K562 (cell line): ENCODE results near the gene ARID3A. TPM values are rescaled to one million over a fixed set of nuclear protein-coding genes. Genes with fewer than 3 reads are reported as not detected.

Experiments
- ATF7 ChIP-seq: fragments of 450-650 bp; IDR thresholded peaks from 2 replicates; pipeline ENCODE4 v1.7.1; 2014; ENCODE audit warnings: mild to moderate bottlenecking, moderate library complexity
- BRF1 ChIP-seq: IDR thresholded peaks from 3 replicates; pipeline ENCODE4 v1.6.1; 2011; ENCODE audit warnings: borderline replicate concordance, mild to moderate bottlenecking; ENCODE audit not compliant: insufficient read length; ENCODE audit errors: extremely low read depth
- FOSL1 ChIP-seq: fragments of 200-800 bp; sonication (Bioruptor generic); conservative IDR thresholded peaks from 2 replicates; pipeline ENCODE4 v1.6.1; 2016; ENCODE audit warnings: missing genetic modification characterization, missing compliant biosample characterization
- MAFF ChIP-seq: IDR thresholded peaks from 2 replicates; pipeline ENCODE4 v1.6.1; 2012; ENCODE audit warnings: low read length, improper control_type of control experiment
- MCM7 ChIP-seq, 2 experiments: fragments of 450-650 bp; IDR thresholded peaks; 2 replicates each; pipeline ENCODE4 v1.6.1; 2016 to 2018
- MECOM ChIP-seq: fragments of 250-450 bp; sonication (Bioruptor Pico); IDR thresholded peaks from 2 replicates; pipeline ENCODE4 v1.8.0; 2022; ENCODE audit warnings: inconsistent platforms
- OTX1 ChIP-seq: fragments of 450-650 bp; formaldehyde crosslinking; IDR thresholded peaks from 2 replicates; pipeline ENCODE4 v1.4.0; 2022; ENCODE audit warnings: mild to moderate bottlenecking
- PRMT5 ChIP-seq: sonication (generic); formaldehyde crosslinking; IDR thresholded peaks from 2 replicates; pipeline ENCODE4 v1.5.0; 2020; ENCODE audit warnings: missing genetic modification reagents
- PTBP1 ChIP-seq: fragments of 200-400 bp; formaldehyde crosslinking; IDR thresholded peaks from 2 replicates; pipeline ENCODE4 v1.6.1; 2017; ENCODE audit warnings: low read depth, low read length
- SP2 ChIP-seq: IDR thresholded peaks from 2 replicates; pipeline ENCODE4 v1.6.1; 2011; ENCODE audit warnings: mild to moderate bottlenecking, low read depth, low read length, moderate library complexity; ENCODE audit not compliant: poor library complexity, severe bottlenecking; ENCODE audit errors: extremely low read depth
- TBL1XR1 ChIP-seq, 2 experiments: IDR thresholded peaks; 2 replicates each; pipeline ENCODE4 v1.6.1; 2012; ENCODE audit warnings: improper control_type of control experiment in 2 of 2, low read length in 2 of 2, mild to moderate bottlenecking in 1 of 2
- WHSC1 ChIP-seq: IDR thresholded peaks from one replicate; pipeline ENCODE4 v1.6.1; 2012; ENCODE audit warnings: low read length, control low read depth, inconsistent platforms
- ZMIZ1 ChIP-seq, 2 experiments: fragments of 150-350 bp in 1 of 2; IDR thresholded peaks; 2 replicates each; pipeline ENCODE4 v1.6.1; 2012 to 2016; ENCODE audit warnings: low read depth in 2 of 2, low read length in 2 of 2, mild to moderate bottlenecking in 1 of 2, moderate library complexity in 1 of 2
- polyA plus RNA-seq, 8 experiments: library from polyadenylated mRNA; depleted of rRNA in 4 of 8; stranded (reverse) in 5 of 8; unstranded in 3 of 8; fragments of >200 nt; fragmentation: Nextera tagmentation in 2 of 8; fragmentation: Illumina TruSeq in 1 of 8; extraction: Ambion mirVana in 2 of 8; extraction: Trizol in 1 of 8; gene quantifications; 2 replicates each; pipeline versions ENCODE4 v1.2.1 to v1.2.3, GENCODE V29; 2011 to 2014; ENCODE audit warnings: inconsistent platforms in 1 of 8, missing spikeins in 1 of 8
- total RNA-seq, 7 experiments: library from RNA; depleted of rRNA in 6 of 7; stranded (reverse); fragments of >200 nt in 6 of 7; fragmentation: Illumina TruSeq in 2 of 7; extraction: Trizol in 2 of 7; gene quantifications; 2 replicates each; pipeline versions ENCODE4 v1.2.1 to v1.2.3, GENCODE V29; 2011 to 2021; ENCODE audit warnings: low replicate concordance in 1 of 7
- TF ChIP-seq, protein P1 (sequence below): fragments of 250-450 bp; sonication (Bioruptor Pico); IDR thresholded peaks from 2 replicates; pipeline ENCODE4 v1.4.0; 2020
- TF ChIP-seq, protein P2 (sequence below): sonication (generic); formaldehyde crosslinking; IDR thresholded peaks from 2 replicates; pipeline ENCODE4 v1.8.0; 2022; ENCODE audit warnings: missing genetic modification reagents, mild to moderate bottlenecking, moderate library complexity, borderline replicate concordance
- TF ChIP-seq, protein P3 (sequence below): fragments of 450-650 bp; conservative IDR thresholded peaks from 2 replicates; pipeline ENCODE4 v1.6.1; 2016; ENCODE audit warnings: missing genetic modification characterization, low read depth, mild to moderate bottlenecking, missing compliant biosample characterization, moderate library complexity
- TF ChIP-seq, protein P4 (sequence below), 2 experiments: fragments of 450-650 bp in 1 of 2; sonication (generic) in 1 of 2; formaldehyde crosslinking; conservative IDR thresholded peaks; 2 replicates each; pipeline versions ENCODE4 v1.4.0 to v1.8.1; 2020 to 2022; ENCODE audit warnings: mild to moderate bottlenecking in 1 of 2, missing genetic modification reagents in 1 of 2

The ARID3A gene
- total and polyA plus RNA-seq, 9 of the 15 experiments (the other 6 are each of a cell fraction or from before 2014, with no cell fraction given): 1.4 to 118 (median 31.2) TPM

DNA sequence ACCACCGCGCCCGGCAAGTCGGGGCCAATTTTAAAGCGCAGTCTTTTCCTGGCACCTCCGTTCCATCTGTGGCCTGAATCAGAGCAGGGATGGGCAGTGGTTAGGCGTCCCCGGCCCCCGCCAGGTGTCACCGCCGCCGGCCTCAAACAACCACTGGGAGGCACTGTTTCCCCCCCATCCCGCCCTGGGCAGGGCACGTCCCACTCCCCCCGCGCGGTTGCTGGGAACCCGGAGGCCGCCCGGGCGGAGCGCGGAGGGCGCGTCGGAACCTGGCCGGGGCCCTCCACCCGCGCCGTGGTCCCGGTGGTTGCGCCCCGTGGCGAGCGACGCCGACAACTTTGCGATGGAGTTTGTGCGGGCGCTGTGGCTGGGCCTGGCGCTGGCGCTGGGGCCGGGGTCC lies 74.3 kb downstream of the ARID3A start, which contains the start of gene GRIN3B (continued):
- TF ChIP-seq, protein P1, sequence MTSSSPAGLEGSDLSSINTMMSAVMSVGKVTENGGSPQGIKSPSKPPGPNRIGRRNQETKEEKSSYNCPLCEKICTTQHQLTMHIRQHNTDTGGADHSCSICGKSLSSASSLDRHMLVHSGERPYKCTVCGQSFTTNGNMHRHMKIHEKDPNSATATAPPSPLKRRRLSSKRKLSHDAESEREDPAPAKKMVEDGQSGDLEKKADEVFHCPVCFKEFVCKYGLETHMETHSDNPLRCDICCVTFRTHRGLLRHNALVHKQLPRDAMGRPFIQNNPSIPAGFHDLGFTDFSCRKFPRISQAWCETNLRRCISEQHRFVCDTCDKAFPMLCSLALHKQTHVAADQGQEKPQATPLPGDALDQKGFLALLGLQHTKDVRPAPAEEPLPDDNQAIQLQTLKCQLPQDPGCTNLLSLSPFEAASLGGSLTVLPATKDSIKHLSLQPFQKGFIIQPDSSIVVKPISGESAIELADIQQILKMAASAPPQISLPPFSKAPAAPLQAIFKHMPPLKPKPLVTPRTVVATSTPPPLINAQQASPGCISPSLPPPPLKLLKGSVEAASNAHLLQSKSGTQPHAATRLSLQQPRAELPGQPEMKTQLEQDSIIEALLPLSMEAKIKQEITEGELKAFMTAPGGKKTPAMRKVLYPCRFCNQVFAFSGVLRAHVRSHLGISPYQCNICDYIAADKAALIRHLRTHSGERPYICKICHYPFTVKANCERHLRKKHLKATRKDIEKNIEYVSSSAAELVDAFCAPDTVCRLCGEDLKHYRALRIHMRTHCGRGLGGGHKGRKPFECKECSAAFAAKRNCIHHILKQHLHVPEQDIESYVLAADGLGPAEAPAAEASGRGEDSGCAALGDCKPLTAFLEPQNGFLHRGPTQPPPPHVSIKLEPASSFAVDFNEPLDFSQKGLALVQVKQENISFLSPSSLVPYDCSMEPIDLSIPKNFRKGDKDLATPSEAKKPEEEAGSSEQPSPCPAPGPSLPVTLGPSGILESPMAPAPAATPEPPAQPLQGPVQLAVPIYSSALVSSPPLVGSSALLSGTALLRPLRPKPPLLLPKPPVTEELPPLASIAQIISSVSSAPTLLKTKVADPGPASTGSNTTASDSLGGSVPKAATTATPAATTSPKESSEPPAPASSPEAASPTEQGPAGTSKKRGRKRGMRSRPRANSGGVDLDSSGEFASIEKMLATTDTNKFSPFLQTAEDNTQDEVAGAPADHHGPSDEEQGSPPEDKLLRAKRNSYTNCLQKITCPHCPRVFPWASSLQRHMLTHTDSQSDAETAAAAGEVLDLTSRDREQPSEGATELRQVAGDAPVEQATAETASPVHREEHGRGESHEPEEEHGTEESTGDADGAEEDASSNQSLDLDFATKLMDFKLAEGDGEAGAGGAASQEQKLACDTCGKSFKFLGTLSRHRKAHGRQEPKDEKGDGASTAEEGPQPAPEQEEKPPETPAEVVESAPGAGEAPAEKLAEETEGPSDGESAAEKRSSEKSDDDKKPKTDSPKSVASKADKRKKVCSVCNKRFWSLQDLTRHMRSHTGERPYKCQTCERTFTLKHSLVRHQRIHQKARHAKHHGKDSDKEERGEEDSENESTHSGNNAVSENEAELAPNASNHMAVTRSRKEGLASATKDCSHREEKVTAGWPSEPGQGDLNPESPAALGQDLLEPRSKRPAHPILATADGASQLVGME (CRISPR knock-in tag): no peak
- TF ChIP-seq, protein P2, sequence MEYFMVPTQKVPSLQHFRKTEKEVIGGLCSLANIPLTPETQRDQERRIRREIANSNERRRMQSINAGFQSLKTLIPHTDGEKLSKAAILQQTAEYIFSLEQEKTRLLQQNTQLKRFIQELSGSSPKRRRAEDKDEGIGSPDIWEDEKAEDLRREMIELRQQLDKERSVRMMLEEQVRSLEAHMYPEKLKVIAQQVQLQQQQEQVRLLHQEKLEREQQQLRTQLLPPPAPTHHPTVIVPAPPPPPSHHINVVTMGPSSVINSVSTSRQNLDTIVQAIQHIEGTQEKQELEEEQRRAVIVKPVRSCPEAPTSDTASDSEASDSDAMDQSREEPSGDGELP (CRISPR knock-in tag): peak; percentile 64; the same call in 1 of the 2 replicates
- TF ChIP-seq ZMIZ1 (IDR thresholded peaks at IDR 0.05; ENCODE audit: low read depth in 2 of 2, low read length in 2 of 2): no peak
- TF ChIP-seq MECOM (CRISPR knock-in tag): no peak
- TF ChIP-seq BRF1: no peak
- no peak for TF ChIP-seq PTBP1
- TF ChIP-seq MCM7 (IDR thresholded peaks at IDR 0.05): no peak
- TF ChIP-seq FOSL1 (tag): no peak
- TF ChIP-seq SP2: no peak
- TF ChIP-seq MAFF: no peak
- 0 out of 2 replicates have a peak, but pooled peaks have one; percentile 12 for TF ChIP-seq ATF7
- no peak for TF ChIP-seq PRMT5 (CRISPR knock-in tag)
- no peak for TF ChIP-seq OTX1 (CRISPR knock-in tag)
- no peak for TF ChIP-seq TBL1XR1 (IDR thresholded peaks at IDR 0.05; ENCODE audit: low read length in 2 of 2)
- TF ChIP-seq, protein P3, sequence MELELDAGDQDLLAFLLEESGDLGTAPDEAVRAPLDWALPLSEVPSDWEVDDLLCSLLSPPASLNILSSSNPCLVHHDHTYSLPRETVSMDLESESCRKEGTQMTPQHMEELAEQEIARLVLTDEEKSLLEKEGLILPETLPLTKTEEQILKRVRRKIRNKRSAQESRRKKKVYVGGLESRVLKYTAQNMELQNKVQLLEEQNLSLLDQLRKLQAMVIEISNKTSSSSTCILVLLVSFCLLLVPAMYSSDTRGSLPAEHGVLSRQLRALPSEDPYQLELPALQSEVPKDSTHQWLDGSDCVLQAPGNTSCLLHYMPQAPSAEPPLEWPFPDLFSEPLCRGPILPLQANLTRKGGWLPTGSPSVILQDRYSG: no peak
- TF ChIP-seq, protein P4, sequence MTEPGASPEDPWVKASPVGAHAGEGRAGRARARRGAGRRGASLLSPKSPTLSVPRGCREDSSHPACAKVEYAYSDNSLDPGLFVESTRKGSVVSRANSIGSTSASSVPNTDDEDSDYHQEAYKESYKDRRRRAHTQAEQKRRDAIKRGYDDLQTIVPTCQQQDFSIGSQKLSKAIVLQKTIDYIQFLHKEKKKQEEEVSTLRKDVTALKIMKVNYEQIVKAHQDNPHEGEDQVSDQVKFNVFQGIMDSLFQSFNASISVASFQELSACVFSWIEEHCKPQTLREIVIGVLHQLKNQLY (CRISPR knock-in tag; conservative IDR thresholded peaks at IDR 0.05): no peak
- no peak for TF ChIP-seq WHSC1
